Tibial artery (tissue), 4 donors: Measurements from ENCODE around the gene CA10.

Experiments used
- DNase-seq, 2 donors: peaks; one replicate each; pipeline ENCODE4 v3.0.0-alpha.2; 2019
- H3K27ac ChIP-seq, 2 donors: fragments of 200-600 bp; sonication (generic) in 1 of 2; 1 replicate in 1 of 2; 2 replicates in 1 of 2; pipeline ENCODE4 v1.5.1; 2018 to 2019; ENCODE audit warnings: mild to moderate bottlenecking in 1 of 2
- H3K27me3 ChIP-seq, 2 donors: fragments of 200-600 bp; sonication (generic) in 1 of 2; one replicate each; pipeline versions ENCODE4 v1.5.1 to v1.6.0; 2016 to 2019
- H3K36me3 ChIP-seq, 3 donors: fragments of 200-600 bp; sonication (generic) in 2 of 3; one replicate each; pipeline ENCODE4 v1.5.1; 2016 to 2019; ENCODE audit warnings: mild to moderate bottlenecking in 2 of 3
- H3K4me1 ChIP-seq, 4 donors: fragments of 200-600 bp; sonication (generic) in 2 of 4; 1 replicate in 3 of 4; 2 replicates in 1 of 4; pipeline ENCODE4 v1.5.1; 2016 to 2019
- H3K4me3 ChIP-seq, 2 donors: fragments of 200-600 bp; sonication (generic) in 1 of 2; 1 replicate in 1 of 2; 2 replicates in 1 of 2; pipeline ENCODE4 v1.5.1; 2018 to 2019; ENCODE audit warnings: mild to moderate bottlenecking in 2 of 2
- H3K9me3 ChIP-seq, 3 donors: fragments of 200-600 bp; sonication (generic) in 1 of 3; one replicate each; pipeline ENCODE4 v1.5.1; 2016 to 2019
- CTCF ChIP-seq, 2 experiments: fragments of 200-600 bp in 1 of 2; fragments of 450-650 bp in 1 of 2; IDR thresholded peaks; one replicate each; pipeline ENCODE4 v1.5.1; 2017 to 2019; ENCODE audit warnings: antibody characterized with exemption in 2 of 2, mild to moderate bottlenecking in 1 of 2, moderate library complexity in 1 of 2
- intact Hi-C: fragments of 100-400 bp; cut with DNase I; formaldehyde crosslinking; loops from one replicate; pipeline ENCODE4 v1.15.0; 2023; ENCODE audit warnings: low total_unique reads

CA10 gene

GRCh38 chr17:52128721-52129120, 29.8 kb downstream of the CA10 start:
- Histone ChIP-seq H3K4me3 (no peak overlapping the region), H3K27me3 (no peaks in the 10 kb centered on the region), H3K9me3 (no peaks in the 10 kb centered on the region), H3K4me1 (no peaks in the 10 kb centered on the region), H3K36me3 (no peaks in the 10 kb centered on the region), H3K27ac (no peak overlapping the region)
- no peak for DNase-seq
- intact Hi-C loops = no loop called here
- no peak for TF ChIP-seq CTCF (IDR thresholded peaks at IDR 0.05)

GRCh38 chr17:52124993-52125392, 33.5 kb downstream of the CA10 start:
- no peaks in the 10 kb centered on the region for H3K4me1 ChIP-seq
- intact Hi-C loops = no loop called here
- no peak for DNase-seq
- no peaks in the 10 kb centered on the region for H3K27me3 ChIP-seq
- no peak overlapping the region for H3K27ac ChIP-seq
- no peaks in the 10 kb centered on the region for H3K36me3 ChIP-seq
- no peak overlapping the region for H3K4me3 ChIP-seq
- no peaks in the 10 kb centered on the region for H3K9me3 ChIP-seq
- TF ChIP-seq CTCF (IDR thresholded peaks at IDR 0.05) = no peak

- H3K4me1 ChIP-seq = no peaks in the 10 kb centered on the region
- no peak overlapping the region for H3K27ac ChIP-seq
- H3K27me3 ChIP-seq = no peaks in the 10 kb centered on the region
- no peaks in the 10 kb centered on the region for H3K9me3 ChIP-seq
- H3K4me3 ChIP-seq = no peak overlapping the region
- no peaks in the 10 kb centered on the region for H3K36me3 ChIP-seq
- no peak for TF ChIP-seq CTCF (IDR thresholded peaks at IDR 0.05)
- no peak for DNase-seq
- intact Hi-C loops = no loop called here
These were observed 34.0 kb downstream of the CA10 start for GRCh38 chr17:52124561-52124960.

- intact Hi-C loops = no loop called here
- DNase-seq = no peak
- Histone ChIP-seq H3K27ac (no peak overlapping the region), H3K4me1 (no peaks in the 10 kb centered on the region), H3K36me3 (no peaks in the 10 kb centered on the region), H3K27me3 (no peaks in the 10 kb centered on the region), H3K4me3 (no peak overlapping the region), H3K9me3 (peaks cover 0 to 7% (median 0%) of the 10 kb centered on the region in 3 donors)
- no peak for TF ChIP-seq CTCF (IDR thresholded peaks at IDR 0.05)
These were observed 38.0 kb downstream of the CA10 start for GRCh38 chr17:52120465-52120864.

- peaks cover 0 to 6% (median 0%) of the 10 kb centered on the region in 3 donors for H3K9me3 ChIP-seq
- intact Hi-C loops = loop anchor here (10.0 kb wide), 2 partner anchors 46 to 486 kb away; no protein-coding TSS in a partner anchor
These were observed 47.5 kb downstream of the CA10 start for GRCh38 chr17:52110923-52111581.

More at GRCh38 chr17:52110923-52111581, 47.5 kb downstream of the CA10 start:
- TF ChIP-seq CTCF (IDR thresholded peaks at IDR 0.05) = no peak
- no peaks in the 10 kb centered on the region for H3K27me3 ChIP-seq
- H3K4me3 ChIP-seq = no peak overlapping the region
- DNase-seq = no peak
- no peak overlapping the region for H3K27ac ChIP-seq
- H3K36me3 ChIP-seq = no peaks in the 10 kb centered on the region
- H3K4me1 ChIP-seq = no peaks in the 10 kb centered on the region
